Peyer's patch (tissue), 4 donors: ENCODE data around the gene RBPJ.

Experiments used
- CTCF ChIP-seq, 6 experiments: fragments of 450-650 bp in 4 of 6; fragments of 200-600 bp in 2 of 6; sonication (generic) in 1 of 6; IDR thresholded peaks; one replicate each; pipeline ENCODE4 v1.5.1; 2017 to 2019; ENCODE audit warnings: antibody characterized with exemption in 6 of 6, mild to moderate bottlenecking in 3 of 6, moderate library complexity in 1 of 6
- POLR2A ChIP-seq, 2 donors: fragments of 450-650 bp; IDR thresholded peaks; one replicate each; pipeline ENCODE4 v1.5.1; 2017; ENCODE audit warnings: antibody characterized with exemption in 2 of 2, mild to moderate bottlenecking in 2 of 2, moderate library complexity in 2 of 2

DNA sequence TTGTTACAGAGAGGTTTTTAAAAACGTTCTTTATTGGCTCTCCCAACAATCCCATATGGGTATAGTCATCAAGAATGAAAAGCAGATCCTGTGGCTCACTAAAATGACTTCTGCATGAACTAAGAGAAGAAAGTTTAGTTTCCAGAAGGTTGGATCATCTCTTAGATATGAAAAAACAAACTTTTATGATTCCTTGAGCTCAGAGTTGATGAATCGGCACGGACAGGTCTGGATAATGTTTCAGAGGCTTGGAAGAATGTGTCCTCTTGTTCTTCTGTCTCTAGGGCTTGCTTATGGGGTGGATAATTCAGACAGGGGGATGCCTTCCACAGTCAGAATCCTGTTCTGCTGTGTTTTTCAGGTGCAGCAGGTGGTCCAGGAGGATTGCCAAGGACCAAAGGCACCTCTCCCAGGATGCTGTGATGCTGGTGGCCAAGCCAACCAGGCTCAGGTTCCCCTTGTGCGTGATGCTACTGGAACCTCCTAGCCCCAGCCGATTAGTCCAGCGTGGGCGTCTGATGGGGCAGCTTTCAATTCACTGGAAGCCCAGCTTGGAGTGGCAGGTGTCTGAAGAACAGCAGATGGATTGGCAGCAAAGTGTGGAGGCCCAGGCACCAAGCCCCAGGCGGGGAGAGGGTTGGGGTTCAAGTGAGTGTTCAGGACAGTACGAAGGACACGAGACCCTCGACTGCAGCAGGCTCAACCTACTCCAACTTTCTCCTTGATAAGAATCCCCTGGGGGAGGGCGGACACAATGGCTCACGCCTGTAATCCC is 139.1 kb downstream of the RBPJ start:
- no peak for TF ChIP-seq POLR2A (IDR thresholded peaks at IDR 0.05)
- TF ChIP-seq CTCF (IDR thresholded peaks at IDR 0.05), result no peak
